ENCODE data around the gene ABCG8. TPM values are rescaled to one million over a fixed set of nuclear protein-coding genes. Genes with fewer than 3 reads are reported as not detected.
A peak's percentile ranks its signal among the peaks of the same experiment; 100 is the strongest.
"Not testable (repeated sequence)": the region's sequence is repeated elsewhere in the genome, so short reads cannot be mapped to it uniquely, and the experiment has no call there.

The ABCG8 gene
- total RNA-seq, 2 donors from 2014 or later = not detected

- no peaks in the 10 kb centered on the region for H3K4me1 Mint-ChIP-seq (ENCODE audit: low read depth in 2 of 2)
- DNase-seq (ENCODE audit: low spot score) (no peak), ATAC-seq (no peak)
- H3K9me3 Mint-ChIP-seq = no peaks in the 10 kb centered on the region
- H3K27ac Mint-ChIP-seq = no peak overlapping the region
- no peaks in the 10 kb centered on the region for H3K27me3 Mint-ChIP-seq
- H3K36me3 Mint-ChIP-seq = peaks cover 21% of the 10 kb centered on the region
- H3K4me3 Mint-ChIP-seq = no peak overlapping the region
Measured at GRCh38 chr2:43897492-43897891, 58.7 kb downstream of the ABCG8 start.

GRCh38 chr2:43898134-43898837 lies 59.5 kb downstream of the ABCG8 start:
- peaks cover 15% of the 10 kb centered on the region for H3K36me3 Mint-ChIP-seq
- H3K27me3 Mint-ChIP-seq = no peaks in the 10 kb centered on the region
- ATAC-seq (no peak), DNase-seq (ENCODE audit: low spot score) (no peak)
- H3K27ac Mint-ChIP-seq = no peak overlapping the region
- H3K4me3 Mint-ChIP-seq = no peak overlapping the region
- H3K4me1 Mint-ChIP-seq (ENCODE audit: low read depth in 2 of 2) = no peaks in the 10 kb centered on the region
- H3K9me3 Mint-ChIP-seq = no peaks in the 10 kb centered on the region

- Mint-ChIP-seq H3K9me3 (no peaks in the 10 kb centered on the region), H3K27ac (no peak overlapping the region), H3K36me3 (peaks cover 12% of the 10 kb centered on the region), H3K27me3 (no peaks in the 10 kb centered on the region), H3K4me3 (no peak overlapping the region), H3K4me1 (ENCODE audit: low read depth in 2 of 2) (no peaks in the 10 kb centered on the region)
- ATAC-seq (no peak), DNase-seq (ENCODE audit: low spot score) (no peak)
Measured at GRCh38 chr2:43898838-43899346, 60.1 kb downstream of the ABCG8 start.

- ATAC-seq (no peak), DNase-seq (ENCODE audit: low spot score) (no peak)
- Mint-ChIP-seq H3K27ac (no peak overlapping the region), H3K27me3 (no peaks in the 10 kb centered on the region), H3K4me3 (no peak overlapping the region), H3K4me1 (ENCODE audit: low read depth in 2 of 2) (no peaks in the 10 kb centered on the region), H3K9me3 (no peaks in the 10 kb centered on the region), H3K36me3 (peaks cover 12% of the 10 kb centered on the region)
Measured at GRCh38 chr2:43899589-43899988, 60.8 kb downstream of the ABCG8 start.

GRCh38 chr2:43905371-43905803 lies 66.6 kb downstream of the ABCG8 start:
- Mint-ChIP-seq H3K9me3 (no peaks in the 10 kb centered on the region), H3K36me3 (peaks cover 6% of the 10 kb centered on the region), H3K4me1 (ENCODE audit: low read depth in 2 of 2) (peaks cover 0 to 3% of the 10 kb centered on the region in 2 donors), H3K4me3 (no peak overlapping the region), H3K27me3 (no peaks in the 10 kb centered on the region), H3K27ac (no peak overlapping the region)
- ATAC-seq (no peak), DNase-seq (ENCODE audit: low spot score) (no peak)

GRCh38 chr2:43905871-43906270 lies 67.1 kb downstream of the ABCG8 start:
- H3K4me1 Mint-ChIP-seq (ENCODE audit: low read depth in 2 of 2) = peaks cover 0 to 3% of the 10 kb centered on the region in 2 donors
- H3K4me3 Mint-ChIP-seq = no peak overlapping the region
- DNase-seq (ENCODE audit: low spot score) = no peak
- peaks cover 6% of the 10 kb centered on the region for H3K36me3 Mint-ChIP-seq
- no peak for ATAC-seq
- no peaks in the 10 kb centered on the region for H3K27me3 Mint-ChIP-seq
- H3K27ac Mint-ChIP-seq = no peak overlapping the region
- no peaks in the 10 kb centered on the region for H3K9me3 Mint-ChIP-seq

GRCh38 chr2:43906448-43907109 lies 67.8 kb downstream of the ABCG8 start:
- no peak for DNase-seq (ENCODE audit: low spot score)
- Mint-ChIP-seq H3K4me1 (ENCODE audit: low read depth in 2 of 2) (peaks cover 0 to 3% of the 10 kb centered on the region in 2 donors), H3K4me3 (no peak overlapping the region), H3K27me3 (no peaks in the 10 kb centered on the region), H3K36me3 (peaks cover 6% of the 10 kb centered on the region), H3K9me3 (no peaks in the 10 kb centered on the region), H3K27ac (no peak overlapping the region)
- no peak for ATAC-seq

GRCh38 chr2:43911136-43911790 lies 72.5 kb downstream of the ABCG8 start:
- not testable (repeated sequence) for DNase-seq (ENCODE audit: low spot score); H3K4me1 Mint-ChIP-seq (ENCODE audit: low read depth in 2 of 2); ATAC-seq; H3K27ac Mint-ChIP-seq; H3K9me3 Mint-ChIP-seq; H3K4me3 Mint-ChIP-seq; H3K27me3 Mint-ChIP-seq
- H3K36me3 Mint-ChIP-seq = peaks cover 13% of the 10 kb centered on the region

- no peaks in the 10 kb centered on the region for H3K27me3 Mint-ChIP-seq
- no peak overlapping the region for H3K4me3 Mint-ChIP-seq
- H3K27ac Mint-ChIP-seq = no peak overlapping the region
- ATAC-seq (no peak), DNase-seq (ENCODE audit: low spot score) (no peak)
- H3K9me3 Mint-ChIP-seq = no peaks in the 10 kb centered on the region
- peaks cover 6% of the 10 kb centered on the region for H3K36me3 Mint-ChIP-seq
- peaks cover 6 to 7% of the 10 kb centered on the region in 2 donors for H3K4me1 Mint-ChIP-seq (ENCODE audit: low read depth in 2 of 2)
Measured at GRCh38 chr2:43924463-43924862, 85.7 kb downstream of the ABCG8 start.

GRCh38 chr2:43925431-43925830 lies 86.7 kb downstream of the ABCG8 start:
- ATAC-seq (no peak), DNase-seq (ENCODE audit: low spot score) (no peak)
- Mint-ChIP-seq H3K27me3 (no peaks in the 10 kb centered on the region), H3K27ac (no peak overlapping the region), H3K4me3 (no peak overlapping the region), H3K36me3 (peaks cover 11% of the 10 kb centered on the region), H3K9me3 (no peaks in the 10 kb centered on the region), H3K4me1 (ENCODE audit: low read depth in 2 of 2) (peaks cover 7 to 12% of the 10 kb centered on the region in 2 donors)

GRCh38 chr2:43927442-43927841 lies 88.7 kb downstream of the ABCG8 start:
- Mint-ChIP-seq H3K36me3 (peaks cover 16% of the 10 kb centered on the region), H3K4me1 (ENCODE audit: low read depth in 2 of 2) (peaks cover 7 to 12% of the 10 kb centered on the region in 2 donors), H3K9me3 (no peaks in the 10 kb centered on the region), H3K4me3 (peak overlapping the region; percentile 60), H3K27me3 (no peaks in the 10 kb centered on the region), H3K27ac (peak overlapping the region; percentile 24 to 51)
- DNase-seq (ENCODE audit: low spot score) = no peak
- ATAC-seq = peak in 1 of 2 donors; percentile 72

- Mint-ChIP-seq H3K36me3 (peaks cover 24% of the 10 kb centered on the region), H3K27ac (no peak overlapping the region), H3K9me3 (no peaks in the 10 kb centered on the region), H3K4me1 (ENCODE audit: low read depth in 2 of 2) (peaks cover 7 to 12% of the 10 kb centered on the region in 2 donors), H3K4me3 (no peak overlapping the region), H3K27me3 (no peaks in the 10 kb centered on the region)
- DNase-seq (ENCODE audit: low spot score) (no peak), ATAC-seq (no peak)
Measured at GRCh38 chr2:43931293-43931692, 92.5 kb downstream of the ABCG8 start.
